A673 (cell line): ENCODE measurements around the gene ELK4.

Experiments
- EZH2 ChIP-seq: fragments of 200-600 bp; sonication (generic); IDR thresholded peaks from 2 replicates; pipeline ENCODE4 v1.6.1; 2017; ENCODE audit warnings: borderline replicate concordance, low read depth, mild to moderate bottlenecking, mixed read lengths, antibody characterized with exemption, low read length; ENCODE audit not compliant: poor library complexity, severe bottlenecking
- TF ChIP-seq, protein P1 (sequence below): fragments of 300-800, 200-600 bp; sonication (generic); conservative IDR thresholded peaks from 2 replicates; pipeline ENCODE4 v1.5.1; 2017; ENCODE audit warnings: low read depth, mild to moderate bottlenecking, antibody characterized with exemption, low read length, moderate library complexity, mixed read lengths

GRCh38 chr1:205576011-205576410 is 55.8 kb downstream of the ELK4 start:
- TF ChIP-seq, protein P1, sequence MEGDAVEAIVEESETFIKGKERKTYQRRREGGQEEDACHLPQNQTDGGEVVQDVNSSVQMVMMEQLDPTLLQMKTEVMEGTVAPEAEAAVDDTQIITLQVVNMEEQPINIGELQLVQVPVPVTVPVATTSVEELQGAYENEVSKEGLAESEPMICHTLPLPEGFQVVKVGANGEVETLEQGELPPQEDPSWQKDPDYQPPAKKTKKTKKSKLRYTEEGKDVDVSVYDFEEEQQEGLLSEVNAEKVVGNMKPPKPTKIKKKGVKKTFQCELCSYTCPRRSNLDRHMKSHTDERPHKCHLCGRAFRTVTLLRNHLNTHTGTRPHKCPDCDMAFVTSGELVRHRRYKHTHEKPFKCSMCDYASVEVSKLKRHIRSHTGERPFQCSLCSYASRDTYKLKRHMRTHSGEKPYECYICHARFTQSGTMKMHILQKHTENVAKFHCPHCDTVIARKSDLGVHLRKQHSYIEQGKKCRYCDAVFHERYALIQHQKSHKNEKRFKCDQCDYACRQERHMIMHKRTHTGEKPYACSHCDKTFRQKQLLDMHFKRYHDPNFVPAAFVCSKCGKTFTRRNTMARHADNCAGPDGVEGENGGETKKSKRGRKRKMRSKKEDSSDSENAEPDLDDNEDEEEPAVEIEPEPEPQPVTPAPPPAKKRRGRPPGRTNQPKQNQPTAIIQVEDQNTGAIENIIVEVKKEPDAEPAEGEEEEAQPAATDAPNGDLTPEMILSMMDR, result no peak
- TF ChIP-seq EZH2, result no peak
